HG02798 (cell line): ENCODE results near the gene C1QTNF12.
"Not testable (repeated sequence)": the region's sequence is repeated elsewhere in the genome, so short reads cannot be mapped to it uniquely, and the experiment has no call there.

Experiments
- ATAC-seq: cut with Tn5 transposase; IDR thresholded peaks from one replicate; pipeline ENCODE4 v1.9.1; 2021; ENCODE audit warnings: mild to moderate bottlenecking; ENCODE audit not compliant: unreplicated experiment, poor library complexity

C1QTNF12 gene

DNA sequence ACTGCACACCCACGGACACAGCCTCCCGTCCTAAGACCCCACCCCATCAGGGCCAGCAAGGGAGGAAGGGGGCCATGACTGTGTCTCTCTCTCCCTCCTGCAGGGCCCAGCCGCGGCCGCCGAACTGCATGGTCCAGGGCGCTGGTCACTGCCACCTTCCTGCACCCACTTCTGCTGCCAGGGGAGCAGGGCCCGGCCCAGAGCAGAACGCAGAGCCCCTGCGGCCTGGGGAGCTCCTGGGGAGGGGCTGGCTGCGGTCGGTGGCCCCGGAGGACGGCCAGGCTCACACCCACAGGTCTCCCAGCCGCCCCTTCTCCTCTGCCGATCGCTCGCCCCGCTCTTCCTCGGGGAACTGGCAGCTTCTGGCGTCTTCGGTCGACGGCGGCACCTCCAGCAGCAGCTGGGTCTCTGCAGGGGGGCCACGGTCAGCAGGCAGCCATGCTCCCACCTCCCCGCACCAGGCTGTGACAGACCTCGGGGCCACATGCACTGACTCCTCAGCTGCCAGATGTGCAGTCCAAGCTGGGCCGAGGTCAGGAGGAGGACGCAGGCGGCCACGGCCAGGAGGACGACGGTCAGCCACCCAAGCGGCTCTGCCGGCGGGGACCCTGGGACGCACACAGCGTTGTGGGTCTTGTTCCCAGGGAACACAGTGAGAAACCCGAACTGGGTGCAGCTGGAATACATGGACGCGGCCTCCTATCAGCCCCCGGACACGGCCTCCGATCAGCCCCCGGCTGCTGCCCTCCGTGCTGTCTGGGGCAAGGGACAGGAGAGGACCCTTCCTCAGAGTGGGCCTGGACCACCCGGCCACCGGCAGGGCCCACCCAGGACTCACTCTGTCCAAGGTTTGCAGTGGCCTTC lies 42.7 kb downstream of the C1QTNF12 start:
- no peak for ATAC-seq

DNA sequence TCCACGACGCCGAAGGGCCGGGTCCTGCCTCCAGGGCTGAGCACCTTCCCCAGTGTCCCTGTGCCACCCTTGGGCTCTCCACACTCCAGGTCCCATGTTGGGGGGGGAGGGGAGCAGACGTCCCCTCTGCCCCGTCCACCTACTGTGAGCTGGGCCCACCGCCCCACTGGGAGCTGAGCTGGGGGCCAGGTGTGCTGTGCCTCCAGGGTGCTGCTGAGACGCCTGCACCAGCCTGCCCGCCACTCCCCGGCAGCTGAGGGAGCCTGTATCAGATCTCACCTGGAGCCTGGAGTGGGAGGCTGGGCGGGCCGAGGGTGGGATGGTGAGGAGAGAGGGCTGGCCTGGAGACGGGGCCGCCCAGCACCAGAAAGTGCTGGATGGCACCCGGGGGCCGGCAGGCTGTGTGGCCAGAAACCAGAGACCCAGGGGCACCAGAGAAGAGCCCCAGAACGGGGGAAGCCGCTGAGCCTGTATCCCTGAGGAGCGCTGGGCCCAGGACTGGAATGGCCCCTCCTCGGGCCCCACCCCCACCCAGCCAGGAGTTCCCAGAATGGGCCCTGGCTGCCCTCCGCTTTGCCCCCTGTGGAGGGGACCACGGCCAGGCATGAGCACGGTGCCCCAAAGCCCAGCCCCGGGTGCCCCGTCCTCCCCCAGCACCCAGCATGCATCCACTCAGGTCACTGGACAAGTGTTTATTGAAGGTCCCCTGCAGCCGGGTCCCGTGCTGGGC lies 43.5 kb downstream of the C1QTNF12 start:
- no peak for ATAC-seq

DNA sequence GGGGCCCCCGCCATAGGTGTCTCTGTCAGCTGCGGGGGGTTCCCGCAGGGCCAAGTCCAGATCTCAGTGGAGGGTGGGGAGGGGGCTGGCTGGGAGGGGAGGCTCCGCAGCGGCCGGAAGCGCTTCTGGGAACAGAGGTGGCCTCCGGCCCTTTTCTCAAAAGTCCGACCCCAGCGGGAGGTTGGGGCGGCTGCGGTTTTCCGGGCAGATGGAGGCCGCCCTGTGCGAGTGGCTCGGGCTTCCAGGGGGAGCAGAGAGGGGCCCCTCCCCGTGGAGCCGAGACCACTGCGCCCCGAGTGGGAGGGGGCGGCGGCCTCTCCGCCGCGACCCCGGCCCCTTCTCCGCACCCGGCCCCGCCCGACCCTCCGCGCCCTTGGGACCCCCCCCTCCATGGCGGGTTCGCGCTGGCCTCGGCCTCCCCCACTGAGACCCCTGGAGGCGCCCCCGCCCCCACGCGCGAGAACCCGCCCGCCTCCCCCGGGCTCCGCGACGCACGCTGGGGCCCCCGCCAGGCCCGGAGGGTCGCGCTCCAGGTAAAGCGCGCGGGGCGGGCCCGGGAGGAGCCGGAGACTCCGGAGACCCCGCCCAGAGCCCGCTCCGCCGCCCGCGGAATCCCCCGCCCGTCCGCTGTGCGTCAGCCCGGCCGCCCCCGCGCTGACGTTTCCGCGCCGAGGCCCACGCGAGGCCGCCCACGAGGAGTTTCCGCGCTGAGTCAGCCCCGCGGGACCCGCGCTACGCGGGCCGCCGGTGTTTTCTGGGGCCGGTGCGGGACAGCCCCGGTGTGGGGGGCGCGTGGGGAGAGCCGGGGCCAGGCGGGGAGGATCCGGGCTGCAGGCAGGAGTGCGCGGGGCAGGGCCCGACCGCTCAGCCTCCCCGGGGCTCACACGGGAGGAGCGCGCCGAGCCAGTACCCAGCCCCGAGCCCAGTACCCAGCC lies 45.4 kb downstream of the C1QTNF12 start:
- peak; percentile 60 for ATAC-seq

DNA sequence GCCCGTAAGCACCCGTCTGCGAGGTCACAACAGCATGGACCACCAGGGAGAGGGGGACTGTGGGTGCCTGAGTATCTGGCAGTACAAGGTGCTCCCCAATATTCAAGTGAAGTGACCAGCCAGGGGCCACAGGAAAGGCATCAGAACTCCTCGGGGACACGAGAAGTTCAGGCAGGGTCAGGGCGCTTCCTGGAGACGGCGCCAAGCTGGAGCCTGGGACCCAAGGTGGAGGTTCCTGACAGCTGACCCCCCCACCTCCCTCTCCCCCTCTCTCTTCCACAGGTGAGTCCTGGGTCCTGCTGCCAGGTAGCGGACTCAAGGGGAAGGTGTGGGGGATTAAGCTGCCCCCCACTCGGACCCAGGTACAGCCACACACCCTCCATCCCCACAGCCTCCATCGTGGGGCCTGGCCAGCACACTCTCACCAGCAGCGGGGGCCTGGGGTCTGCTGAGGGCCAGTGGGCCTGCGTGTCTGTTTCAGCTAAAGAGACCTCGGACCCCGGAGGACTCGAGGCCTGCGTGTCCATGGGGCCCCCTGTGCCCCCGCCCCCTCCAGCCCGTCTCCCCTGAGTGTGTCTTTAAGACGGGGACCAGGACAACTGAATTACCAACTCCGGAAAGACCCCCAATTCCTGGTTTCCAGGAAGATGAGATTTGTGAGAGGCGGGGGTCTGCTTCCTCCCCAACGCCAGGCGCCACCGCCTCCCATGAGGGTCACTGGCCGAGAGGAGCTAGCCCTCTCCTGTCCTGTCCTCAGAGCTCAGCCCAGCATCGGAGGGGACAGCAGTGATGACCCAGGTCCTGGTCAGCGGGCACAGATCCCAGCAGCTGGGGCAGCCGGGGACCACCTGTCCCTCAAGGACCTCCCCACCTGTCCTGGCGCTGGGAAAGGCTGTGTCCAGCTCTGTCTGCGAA lies 46.3 kb downstream of the C1QTNF12 start:
- ATAC-seq, result no peak

DNA sequence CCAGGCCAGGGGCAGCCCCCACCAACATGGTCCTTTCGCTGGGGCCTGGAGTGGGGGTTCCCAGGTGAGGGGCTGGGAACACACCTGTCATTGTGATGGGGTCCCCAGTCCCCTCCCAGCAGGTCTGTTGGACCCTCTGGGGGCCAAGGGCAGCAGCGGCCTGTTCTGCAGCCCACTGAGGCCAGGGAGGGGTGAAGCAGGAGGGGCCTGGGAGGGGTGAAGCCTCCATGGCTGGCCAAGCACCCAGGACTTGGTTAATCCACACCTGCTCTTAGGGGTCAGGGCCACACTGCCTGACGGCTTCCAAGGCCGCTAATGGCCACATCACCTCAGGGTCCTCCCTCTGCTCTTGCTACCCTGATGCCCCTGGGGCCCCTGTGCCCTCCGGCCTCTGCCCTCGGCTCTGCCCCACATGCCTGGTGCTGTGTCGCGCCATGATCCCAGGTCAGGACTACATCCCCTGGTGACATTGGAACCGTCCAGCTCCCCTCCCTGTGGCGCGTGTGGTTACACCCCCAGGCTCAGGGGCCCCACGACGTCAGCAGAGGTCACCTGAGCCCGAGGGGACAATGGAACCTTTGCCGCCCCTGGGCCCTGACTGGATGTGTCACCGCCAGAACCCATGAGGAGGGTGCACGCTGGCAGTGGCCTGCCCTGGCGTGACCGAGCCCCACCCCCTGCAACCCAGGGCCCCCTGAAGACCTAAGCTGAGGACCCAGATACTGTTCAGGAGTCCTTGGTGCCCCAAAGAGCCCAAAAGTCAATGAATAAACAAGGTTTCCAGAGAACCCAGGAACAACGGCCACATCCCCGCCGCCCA lies 47.2 kb downstream of the C1QTNF12 start:
- ATAC-seq, result no peak

DNA sequence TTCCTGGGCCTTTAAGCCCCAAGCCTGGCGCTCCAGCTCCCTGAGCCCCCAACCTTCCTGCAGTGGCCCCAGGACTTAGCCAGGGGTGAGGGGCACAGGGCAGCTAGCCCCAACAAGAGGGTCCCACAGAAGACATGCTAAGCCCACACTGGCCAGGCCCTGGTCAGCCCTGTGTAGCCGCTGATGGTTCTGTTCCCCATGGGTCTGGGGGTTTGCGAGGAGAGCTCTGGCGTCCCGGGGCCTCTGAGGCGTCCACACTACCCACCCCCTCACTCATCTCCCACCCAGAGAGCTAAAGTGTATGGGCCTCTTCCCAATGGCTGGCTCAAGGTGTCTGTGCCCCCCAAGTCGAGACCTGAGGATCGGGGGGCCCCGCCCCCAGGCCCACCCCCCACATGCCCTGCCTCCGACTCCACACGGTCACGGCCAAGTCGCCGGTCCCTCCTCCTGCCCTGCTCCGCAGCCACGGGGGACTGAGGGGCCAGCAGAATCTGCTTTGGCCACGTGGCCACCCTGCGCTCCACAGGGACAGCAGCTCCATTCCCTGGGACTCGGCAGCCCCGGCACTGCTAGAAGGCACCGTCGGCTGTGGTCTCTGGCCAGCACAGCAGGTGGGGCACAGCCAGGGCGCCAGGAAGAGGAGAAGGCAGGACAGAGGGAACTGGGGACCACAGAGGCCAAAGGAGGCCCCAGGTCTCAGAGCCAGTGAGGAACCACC lies 47.9 kb downstream of the C1QTNF12 start:
- ATAC-seq, result no peak

DNA sequence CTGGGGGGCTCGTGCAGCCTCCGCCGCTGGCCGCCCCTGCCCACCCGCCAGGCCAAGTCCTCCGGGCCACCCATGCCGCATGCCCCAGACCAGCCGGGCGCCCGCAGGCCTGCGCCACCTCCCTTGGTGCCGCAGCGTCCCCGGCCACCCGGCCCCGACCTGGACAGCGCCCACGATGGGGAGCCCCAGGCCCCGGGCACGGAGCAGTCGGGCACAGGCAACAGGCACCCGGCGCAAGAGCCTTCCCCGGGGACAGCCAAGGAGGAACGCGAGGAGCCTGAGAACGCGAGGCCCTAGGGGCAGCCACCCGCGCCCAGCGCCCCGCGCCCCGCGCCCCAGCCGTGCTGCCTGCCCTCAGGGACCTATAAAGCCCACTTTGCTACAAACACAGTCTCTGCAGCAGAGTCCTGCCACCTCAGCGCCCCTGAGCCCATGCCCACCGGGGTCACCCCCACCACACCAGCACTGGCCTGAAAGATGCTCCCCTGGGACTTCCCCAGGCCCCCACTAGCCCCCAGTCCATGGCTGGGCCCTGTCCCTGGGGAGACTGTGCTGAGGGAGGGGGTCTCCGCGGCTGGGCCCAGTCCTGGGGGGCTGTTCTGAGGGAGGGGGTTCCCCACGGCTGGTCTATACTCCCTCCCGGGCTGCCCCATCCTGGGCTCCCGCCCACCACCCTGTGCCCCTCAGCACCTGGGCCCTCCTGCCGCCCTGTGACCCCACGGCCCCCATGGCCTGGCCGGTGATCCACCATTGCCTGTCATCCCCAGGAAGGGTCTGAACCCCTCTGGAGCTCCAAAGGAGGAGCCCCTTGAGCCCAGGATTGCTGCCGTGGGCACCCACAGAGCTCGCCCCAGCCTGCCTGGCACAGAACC lies 48.7 kb downstream of the C1QTNF12 start:
- no peak for ATAC-seq

DNA sequence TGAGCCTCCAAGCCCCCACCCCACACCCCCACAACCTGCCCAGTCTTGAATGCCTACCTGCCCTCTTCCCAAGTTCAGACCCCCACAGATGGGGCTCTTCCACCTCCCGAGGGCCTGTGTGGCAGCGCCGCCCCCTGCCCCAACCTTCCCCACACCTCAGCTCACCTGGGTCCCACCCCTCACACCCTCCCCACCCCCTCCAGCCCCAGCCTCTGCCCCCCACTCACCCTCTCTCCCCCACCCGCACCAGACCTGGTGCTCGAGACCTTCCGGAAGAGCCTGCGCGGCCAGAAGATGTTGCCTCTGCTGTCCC lies 49.4 kb downstream of the C1QTNF12 start:
- no peak for ATAC-seq

DNA sequence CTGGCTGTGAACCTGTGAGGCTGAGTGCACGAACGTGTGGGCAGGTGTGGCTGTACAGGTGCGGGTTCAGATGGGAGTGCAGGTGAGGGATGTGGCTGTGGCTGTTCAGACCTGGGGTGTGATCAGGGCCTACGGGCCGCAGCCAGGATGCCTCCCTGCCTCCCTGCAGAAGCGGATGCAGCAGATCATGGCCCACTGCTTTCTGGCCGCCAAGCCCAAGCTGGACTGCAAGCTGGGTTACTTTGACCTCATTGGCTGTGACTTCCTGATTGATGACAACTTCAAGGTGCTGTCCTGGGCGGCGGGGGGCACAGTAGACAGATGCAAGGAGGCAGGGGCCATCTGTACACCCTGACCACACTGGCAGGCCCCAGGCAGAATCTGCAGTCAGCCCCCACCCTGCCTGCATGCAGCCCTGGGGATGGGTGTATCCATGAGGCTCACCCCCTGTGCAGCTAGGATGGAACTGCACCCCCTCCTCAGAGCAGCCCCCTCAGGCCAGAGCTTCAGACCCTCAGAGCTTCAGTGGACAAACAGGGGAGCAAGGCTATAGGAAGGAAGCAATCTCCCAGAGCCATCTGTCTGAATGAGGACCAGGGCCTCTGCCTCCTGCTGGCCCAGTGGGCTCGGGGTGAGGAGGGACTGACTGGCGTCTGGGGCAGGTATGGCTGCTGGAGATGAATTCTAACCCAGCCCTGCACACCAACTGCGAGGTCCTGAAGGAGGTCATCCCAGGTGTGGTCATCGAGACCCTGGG lies 49.9 kb downstream of the C1QTNF12 start:
- no peak for ATAC-seq

DNA sequence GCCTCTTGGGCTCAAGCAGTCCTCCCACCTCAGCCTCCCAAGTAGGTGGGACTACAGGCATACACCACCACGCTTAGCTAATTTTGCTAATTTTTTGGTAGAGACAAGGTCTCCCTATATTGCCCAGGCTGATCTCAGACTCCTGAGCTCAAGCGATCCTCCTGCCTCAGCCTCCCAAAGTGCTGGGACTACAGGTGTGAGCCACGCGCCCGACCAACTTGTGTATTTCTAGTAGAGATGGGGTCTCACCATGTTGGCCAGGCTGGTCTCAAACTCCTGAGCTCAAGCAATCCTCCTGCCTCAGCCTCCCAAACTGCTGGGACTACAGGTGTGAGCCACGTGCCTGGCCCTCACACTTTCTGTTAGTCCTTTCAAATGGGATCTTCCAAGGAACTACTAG lies 50.8 kb downstream of the C1QTNF12 start:
- ATAC-seq, result not testable (repeated sequence)

DNA sequence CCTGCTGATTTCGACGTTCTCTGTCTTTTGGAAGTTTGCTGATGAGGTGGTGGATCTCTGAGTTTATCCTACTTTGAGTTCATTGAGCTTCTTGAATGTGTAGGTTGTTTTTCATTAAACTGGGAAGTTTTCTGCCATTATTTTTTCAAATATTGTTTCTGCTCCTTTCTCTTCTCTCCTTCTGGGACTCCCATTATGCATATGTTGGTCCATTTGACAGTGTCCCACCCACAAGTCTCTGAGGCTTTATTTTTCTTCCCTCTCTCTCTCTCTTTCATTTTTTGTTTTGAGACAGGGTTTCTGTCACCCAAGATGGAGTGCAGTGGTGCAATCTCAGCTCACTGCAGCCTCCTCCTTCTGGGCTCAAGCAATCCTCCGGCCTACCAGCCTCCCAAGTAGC lies 51.8 kb downstream of the C1QTNF12 start:
- no peak for ATAC-seq
